KOPT-K1 (cell line): Measurements from ENCODE around the gene OR2T11.
"Not testable (repeated sequence)": the region's sequence is repeated elsewhere in the genome, so short reads cannot be mapped to it uniquely, and the experiment has no call there.

Source experiments
- H3K27ac ChIP-seq: fragments of 200-600 bp; sonication (generic); 2 replicates; pipeline ENCODE4 v1.5.1; 2016; ENCODE audit warnings: antibody characterized with exemption, mild to moderate bottlenecking, low read depth, low read length; ENCODE audit not compliant: poor library complexity, severe bottlenecking
- H3K36me3 ChIP-seq: fragments of 200-600 bp; sonication (generic); 2 replicates; pipeline ENCODE4 v1.5.1; 2017; ENCODE audit warnings: antibody characterized with exemption, mild to moderate bottlenecking, low read length, moderate library complexity; ENCODE audit not compliant: insufficient read depth
- H3K9me3 ChIP-seq: fragments of 200-600 bp; sonication (generic); 2 replicates; pipeline ENCODE4 v1.5.1; 2017; ENCODE audit warnings: antibody characterized with exemption, low read length, mild to moderate bottlenecking; ENCODE audit not compliant: insufficient read depth, poor library complexity, severe bottlenecking

The OR2T11 gene

DNA sequence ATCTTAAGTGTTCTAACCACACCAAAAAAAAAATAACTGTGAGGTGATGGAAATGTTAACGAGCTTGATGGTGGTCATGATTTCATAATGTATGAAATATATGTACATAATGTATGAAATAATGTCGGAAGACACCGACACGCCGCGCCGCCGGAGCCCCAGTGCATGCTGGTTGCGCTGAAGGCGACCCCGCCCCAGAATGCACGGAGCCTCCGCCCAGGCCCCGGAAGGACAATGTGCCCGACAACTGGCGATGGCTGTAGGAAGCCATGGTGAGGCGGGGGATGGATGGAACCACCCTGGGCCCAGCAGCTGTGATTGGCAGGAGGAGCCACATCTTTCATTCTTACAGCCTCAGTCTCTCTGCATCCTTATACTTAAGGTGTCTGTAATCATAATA lies 44.8 kb downstream of the OR2T11 start:
- Histone ChIP-seq H3K27ac (no peak overlapping the region), H3K9me3 (no peaks in the 10 kb centered on the region), H3K36me3 (no peaks in the 10 kb centered on the region)

DNA sequence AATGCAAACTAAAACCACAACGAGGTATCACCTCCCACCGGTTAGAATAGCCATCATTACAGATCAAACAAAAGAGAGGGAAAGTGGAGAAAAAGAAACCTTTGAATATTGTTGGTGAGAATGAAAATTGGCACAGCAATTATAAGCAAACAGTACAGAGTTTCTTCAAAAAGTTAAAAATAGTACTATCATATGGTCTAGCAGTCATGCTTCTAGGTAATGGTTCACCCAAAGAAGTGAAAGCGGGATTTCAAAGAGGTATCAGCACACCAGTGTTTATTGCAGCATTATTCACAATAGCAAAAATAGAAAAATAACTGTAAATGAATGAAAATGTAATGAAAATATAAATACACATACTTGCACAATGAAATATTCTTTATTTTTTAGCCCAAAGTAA lies 45.6 kb downstream of the OR2T11 start:
- H3K27ac ChIP-seq: no peak overlapping the region
- H3K9me3 ChIP-seq: no peaks in the 10 kb centered on the region
- no peaks in the 10 kb centered on the region for H3K36me3 ChIP-seq

DNA sequence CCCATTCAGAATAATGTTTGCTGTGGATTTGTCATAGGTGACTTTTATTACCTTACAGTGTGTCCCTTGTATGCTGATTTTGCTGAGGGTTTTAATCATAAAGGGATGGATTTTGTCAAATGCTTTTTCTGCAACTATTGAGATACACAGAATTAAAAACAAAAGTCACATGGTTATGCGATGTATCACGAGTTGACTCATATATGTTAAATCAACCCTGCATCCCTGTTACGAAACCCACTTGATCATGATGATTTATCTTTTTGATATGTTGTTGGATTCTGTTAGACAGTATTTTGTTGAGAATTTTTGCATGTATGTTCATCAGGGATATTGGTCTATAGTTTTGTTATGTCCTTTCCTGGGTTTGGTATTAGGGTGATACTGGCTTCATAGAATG lies 49.6 kb downstream of the OR2T11 start:
- Histone ChIP-seq H3K36me3 (no peaks in the 10 kb centered on the region), H3K27ac (no peak overlapping the region), H3K9me3 (no peaks in the 10 kb centered on the region)

DNA sequence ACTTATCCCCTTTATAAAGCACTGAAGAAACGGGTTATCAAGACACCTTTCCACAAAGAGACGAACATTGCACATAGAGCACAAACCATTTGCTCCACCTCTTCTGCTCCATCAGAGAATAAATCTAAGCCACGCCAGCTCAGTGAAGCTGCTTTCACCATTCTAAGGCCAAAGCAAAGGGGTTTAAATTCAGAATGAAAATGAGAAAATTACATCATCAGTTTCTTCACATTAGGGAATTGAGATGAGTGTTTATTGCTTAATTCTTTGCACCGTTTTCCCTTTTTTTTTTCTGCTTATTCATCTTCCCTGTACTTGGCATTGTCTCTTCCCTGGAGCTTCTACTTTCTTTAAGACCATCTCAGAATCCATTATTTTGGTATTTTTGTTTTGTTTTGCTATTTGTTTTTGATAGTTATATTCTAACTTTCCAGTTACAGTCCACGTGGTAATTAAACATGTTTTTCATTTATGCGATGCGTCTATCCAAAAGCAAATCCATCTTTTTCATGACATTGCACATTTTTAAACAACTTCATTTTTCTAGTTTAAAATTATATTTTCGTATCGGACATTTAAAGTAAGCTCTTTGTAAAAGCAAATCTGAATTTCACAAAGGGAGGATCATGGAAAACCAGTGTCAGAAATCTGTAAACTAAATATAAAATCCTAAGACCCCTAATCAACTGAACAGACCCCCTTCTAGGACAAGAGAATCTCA lies 58.5 kb downstream of the OR2T11 start:
- H3K27ac ChIP-seq: no peak overlapping the region
- H3K36me3 ChIP-seq: no peaks in the 10 kb centered on the region
- no peaks in the 10 kb centered on the region for H3K9me3 ChIP-seq

DNA sequence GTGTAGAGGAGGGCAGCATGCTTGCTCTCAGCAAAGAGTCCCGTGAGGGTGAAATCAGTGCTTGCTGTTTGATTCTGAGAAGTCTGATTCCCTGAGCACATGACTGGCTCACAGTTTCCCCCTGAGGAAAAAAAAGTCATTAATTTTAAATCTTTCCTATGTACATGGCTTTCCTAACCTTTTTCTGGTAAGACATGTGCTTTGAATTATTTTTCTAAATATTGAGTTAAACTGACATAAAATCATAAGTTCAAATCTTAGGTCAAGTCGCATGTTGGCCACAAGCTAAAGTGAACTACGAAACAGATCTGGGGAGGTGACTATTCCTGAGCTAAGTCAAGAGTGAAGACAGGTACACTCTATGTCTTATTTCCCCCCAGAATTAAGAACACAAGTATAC lies 60.2 kb downstream of the OR2T11 start, which contains the start of gene OR2T34:
OR2T34 (minus strand) TSS at position 101 of the 400 bp plus-strand sequence; CDS start at position 101, 0 bp downstream.
- H3K9me3 ChIP-seq, H3K36me3 ChIP-seq, H3K27ac ChIP-seq: not testable (repeated sequence)

DNA sequence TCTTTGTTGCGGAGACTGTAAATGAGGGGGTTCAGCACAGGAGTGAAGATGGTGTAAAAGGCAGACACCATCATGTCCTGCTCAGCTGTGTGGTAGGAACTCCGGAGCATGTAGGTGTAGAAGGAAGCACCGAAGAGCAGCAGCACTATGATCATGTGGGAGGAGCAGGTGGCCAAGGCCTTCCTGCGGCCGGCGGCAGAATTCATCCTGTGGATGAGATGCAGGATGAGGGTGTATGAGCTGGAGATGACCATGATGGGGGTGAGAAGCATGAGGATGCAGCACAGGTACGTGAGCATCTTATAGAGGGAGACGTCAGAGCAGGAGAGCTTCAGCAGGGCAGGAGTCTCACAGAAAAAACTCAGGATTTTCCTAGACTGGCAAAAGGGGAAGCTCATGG lies 61.0 kb downstream of the OR2T11 start:
- H3K36me3 ChIP-seq, H3K9me3 ChIP-seq, H3K27ac ChIP-seq: not testable (repeated sequence)
